NCI-H1417 (cell line): ENCODE data around the gene EGFR.

ENCODE experiments used
- DNase-seq, 3 experiments: peaks; one replicate each; lab custom pipeline; 2025; lab: John Stamatoyannopoulos, UW

Gene EGFR

DNA sequence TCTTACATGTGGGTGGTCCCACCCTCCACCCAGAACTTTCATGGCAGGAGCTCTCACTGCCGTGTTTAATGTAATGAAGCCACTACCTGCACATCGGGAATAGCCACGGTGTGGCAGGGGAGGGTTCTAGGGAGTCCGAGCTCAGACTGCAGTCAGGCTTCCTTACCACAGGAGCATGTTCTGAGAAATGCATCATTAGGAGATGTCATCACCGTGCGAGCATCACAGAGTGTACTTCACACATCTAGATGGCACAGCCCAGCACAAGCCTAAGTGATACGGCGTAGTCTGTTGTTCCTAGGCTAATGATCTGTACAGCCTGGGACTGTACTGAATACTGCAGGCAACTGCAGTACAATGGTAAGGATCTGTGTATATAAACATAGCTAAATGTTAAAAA lies 193.4 kb downstream of the EGFR start:
- DNase-seq = no peak

DNA sequence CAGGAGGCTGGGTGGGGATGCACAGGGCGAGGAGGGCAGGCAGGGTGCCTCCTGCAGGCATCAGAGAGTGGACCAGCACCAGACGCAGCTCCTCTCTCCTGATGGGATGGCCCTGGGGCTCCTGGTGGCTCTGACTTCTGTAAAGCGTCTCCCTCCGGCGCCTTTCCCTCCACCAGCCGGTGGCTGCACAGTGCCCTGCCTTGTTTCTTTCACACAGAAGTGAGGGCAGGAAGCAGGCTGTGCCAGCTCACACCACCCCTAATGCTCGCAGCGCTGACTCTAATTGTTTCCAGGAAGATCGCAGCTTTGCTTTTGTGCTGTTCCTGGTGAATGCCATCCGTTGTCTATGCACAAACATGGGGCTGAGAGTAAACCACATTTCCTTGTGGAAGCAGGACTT lies 194.0 kb downstream of the EGFR start:
- DNase-seq = no peak

DNA sequence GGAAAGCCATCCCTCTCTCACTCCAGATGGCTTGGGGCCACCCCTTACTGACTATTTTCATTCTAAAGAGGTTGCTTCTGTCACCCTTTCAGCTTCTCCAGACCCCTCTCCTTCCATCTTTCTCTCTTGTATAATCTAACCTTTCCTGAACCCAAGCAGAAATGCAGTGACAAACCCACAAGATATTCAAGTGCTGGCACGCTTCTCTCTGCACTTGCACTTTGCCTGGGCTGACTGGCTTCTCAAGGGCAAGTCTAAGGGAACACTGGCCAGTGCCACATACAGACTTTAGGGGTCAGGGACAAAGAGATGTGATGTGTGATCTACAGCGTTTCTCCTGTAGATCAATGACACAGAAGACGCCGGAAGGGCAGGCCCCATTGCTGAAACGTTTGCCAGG lies 195.9 kb downstream of the EGFR start:
- no peak for DNase-seq

DNA sequence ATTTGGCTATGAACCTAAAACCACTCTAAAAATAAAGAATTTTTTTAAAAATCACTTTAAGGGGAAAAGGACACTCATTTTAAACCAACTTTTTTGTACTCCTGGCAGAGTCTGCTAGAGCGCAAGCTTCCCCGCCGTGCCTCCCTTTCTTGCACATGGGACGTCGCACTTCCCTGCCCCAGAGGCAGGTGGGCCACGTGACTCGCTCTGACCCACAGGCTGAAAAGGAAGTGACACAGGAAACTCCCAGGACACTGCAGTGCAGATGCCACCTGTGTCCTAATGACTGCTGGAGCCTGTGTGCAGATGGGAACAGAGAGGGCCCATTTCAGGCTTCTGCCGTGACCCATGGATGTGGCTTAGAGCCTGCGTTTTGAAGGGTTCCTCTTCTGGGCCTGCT lies 204.2 kb downstream of the EGFR start:
- no peak for DNase-seq

DNA sequence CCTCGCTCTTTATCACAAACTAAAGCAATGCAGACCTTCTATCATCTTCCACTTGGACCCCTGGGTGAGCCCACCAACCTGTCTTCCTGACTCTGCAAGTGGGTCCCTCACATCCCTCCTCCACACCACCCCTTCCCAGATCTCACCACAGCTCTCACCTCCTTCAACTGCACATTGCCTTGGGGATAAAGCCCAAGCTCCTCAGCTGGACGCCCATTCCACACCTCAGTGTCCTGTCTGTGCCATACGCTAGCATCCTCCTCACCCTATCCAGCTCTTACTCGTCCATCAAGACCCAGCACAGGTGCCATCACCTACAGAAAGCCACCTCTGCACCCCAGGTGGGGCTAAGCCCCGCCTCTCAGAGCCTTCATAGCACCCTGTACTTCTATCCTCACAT lies 205.3 kb downstream of the EGFR start:
- no peak for DNase-seq

DNA sequence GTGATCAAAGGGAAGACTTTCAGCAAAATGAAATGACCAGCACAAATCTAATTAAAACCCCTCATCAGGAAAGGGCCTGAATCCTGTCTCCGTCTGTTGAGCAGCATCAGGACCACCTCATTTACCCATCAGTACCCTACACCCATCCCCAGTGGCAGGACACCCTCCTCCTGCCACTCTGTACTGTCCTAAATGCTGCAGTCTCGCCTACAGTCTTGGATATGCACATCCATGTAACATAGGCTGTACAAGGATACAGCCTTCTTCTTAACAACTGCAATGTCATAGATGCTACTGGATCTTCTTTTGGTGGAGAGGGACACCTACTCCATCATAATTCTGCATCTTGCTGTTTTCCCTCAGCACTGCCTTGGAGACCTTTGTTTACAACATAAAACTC lies 206.0 kb downstream of the EGFR start:
- DNase-seq = no peak

DNA sequence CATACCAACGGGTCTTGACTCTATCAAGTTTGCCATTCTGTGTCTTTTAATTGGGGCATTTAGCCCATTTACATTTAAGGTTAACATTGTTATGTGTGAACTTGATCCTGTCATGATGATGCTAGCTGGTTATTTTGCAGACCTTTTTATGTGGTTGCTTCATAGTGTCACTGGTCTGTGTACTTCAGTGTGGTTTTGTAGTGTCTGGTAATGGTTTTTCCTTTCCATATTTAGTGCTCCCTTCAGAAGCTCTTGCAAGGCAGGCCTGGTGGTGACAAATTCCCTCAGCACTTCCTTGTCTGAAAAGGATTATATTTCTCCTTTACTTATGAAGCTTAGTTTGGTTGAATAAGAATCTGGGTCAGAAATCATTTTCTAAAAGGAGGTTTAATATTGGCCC lies 211.2 kb downstream of the EGFR start:
- no peak for DNase-seq

DNA sequence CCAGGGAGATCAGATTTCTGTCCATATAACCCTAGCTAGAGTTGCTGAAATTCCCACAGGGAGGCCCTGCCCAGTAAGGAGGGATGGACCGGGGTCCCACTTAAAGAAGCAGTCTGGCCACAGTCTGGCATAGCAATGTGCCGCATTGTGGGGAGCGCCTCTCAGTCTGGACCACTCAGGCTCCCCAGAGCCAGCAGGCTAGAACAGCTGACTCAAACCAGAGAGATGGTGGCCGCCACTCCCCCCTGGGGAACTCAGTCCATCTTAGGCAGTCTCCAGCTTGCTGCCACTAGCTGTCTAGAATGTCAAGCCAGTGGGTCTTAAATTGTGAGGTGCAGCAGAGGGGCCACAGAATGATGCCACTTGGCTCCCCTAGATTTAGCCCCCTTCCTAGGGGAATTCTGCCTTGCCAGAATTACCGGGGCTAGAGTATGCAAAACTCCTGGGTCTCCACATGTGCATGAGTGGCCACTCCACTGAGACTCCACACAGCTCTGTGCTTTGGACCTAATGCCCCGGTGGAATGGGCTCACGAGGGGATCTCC lies 213.0 kb downstream of the EGFR start:
- DNase-seq = no peak

DNA sequence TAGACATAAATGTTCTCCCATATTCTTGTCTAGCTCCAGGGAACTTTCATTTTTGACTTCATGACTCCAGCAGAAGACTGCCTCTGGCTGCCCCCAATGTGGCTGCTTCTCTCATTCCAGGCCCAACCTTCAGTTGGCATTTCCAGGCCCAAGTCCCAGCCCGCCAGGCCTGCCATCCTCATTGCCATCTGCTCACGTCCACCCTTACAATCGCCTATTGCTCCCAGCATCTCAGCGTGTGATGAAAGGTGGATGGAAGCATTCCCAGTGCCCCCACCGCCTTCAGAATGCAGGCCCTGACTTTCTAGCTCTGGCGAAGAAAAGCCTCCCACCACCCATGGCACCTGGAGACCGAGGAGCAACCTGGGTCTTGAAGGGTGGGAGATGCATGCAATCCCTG lies 214.2 kb downstream of the EGFR start:
- no peak for DNase-seq

DNA sequence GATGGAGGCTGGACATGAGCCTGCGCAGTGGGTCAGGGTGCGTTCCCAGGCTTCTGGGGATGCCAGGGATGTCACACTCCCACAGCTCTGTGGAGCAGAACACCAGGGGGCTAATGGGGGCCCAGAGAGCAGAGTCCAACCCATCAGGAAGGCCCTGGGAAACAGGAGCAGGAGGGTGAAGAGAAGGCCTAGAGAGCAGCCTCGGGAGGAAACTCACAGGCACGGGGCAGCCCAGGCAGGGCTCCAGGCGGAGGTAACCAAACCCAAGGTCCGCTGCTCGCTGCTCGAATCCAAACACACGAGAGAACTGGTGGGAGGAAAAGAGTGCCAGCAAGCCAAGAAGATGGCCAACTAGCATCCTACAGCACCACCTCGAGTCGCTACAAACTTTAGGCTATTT lies 215.6 kb downstream of the EGFR start:
- no peak for DNase-seq

DNA sequence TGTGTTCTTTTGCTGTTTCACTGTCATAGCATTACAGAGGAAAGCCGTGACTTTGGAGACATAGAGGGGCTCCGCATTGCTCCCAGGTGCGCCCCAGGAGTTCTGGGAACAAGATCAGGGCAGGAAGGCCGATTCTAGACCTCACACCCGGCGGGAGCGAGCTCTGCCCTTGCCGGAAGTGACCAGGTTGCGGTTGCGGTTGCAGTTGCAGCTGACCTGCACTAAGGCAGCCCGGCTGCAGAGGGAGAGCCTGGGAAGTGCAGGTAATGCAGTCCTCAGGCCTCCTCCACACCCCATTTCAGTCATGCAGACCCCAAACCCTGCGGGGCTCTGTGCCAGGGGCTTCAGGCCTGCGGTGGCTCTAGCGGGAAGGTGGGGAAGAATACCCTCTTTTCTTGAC lies 216.3 kb downstream of the EGFR start:
- DNase-seq = no peak

DNA sequence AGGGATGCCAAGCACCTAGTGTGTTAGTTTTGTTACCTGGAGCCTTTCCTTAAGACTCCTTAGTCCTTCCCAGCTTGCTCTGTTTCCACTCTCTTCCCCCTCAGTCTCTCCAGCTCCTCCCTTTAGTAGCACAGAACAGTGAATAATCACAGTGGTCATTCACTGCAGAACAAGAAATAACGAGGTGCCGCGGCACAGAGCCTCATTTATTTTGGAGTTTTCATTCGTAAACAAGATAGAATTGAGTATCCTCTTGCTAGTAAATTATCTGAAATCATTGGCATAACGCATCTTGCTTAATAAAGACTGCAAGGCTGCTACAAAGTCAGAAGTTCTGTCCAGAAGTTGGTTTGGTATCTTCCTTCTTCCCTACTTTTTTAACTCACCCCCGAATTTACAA lies 217.0 kb downstream of the EGFR start:
- no peak for DNase-seq

DNA sequence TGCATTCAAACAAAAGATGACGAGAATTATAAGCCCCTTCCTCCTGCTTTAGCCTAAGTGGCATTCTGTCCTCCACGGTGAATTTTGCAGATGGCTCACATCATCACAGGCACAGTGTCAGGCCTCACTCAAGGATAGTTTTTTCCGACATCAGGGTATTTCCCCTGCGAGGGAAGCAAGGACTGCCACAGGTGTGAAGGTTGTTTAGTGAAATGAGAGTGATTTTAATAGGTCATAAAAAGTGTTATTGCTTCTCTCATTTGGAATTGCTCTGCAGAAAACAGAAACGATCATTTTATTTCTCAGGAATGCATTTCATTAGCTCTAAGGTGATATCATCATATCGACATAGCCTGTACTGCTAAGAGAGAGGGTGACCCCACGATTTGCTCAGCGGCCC lies 217.7 kb downstream of the EGFR start:
- no peak for DNase-seq

DNA sequence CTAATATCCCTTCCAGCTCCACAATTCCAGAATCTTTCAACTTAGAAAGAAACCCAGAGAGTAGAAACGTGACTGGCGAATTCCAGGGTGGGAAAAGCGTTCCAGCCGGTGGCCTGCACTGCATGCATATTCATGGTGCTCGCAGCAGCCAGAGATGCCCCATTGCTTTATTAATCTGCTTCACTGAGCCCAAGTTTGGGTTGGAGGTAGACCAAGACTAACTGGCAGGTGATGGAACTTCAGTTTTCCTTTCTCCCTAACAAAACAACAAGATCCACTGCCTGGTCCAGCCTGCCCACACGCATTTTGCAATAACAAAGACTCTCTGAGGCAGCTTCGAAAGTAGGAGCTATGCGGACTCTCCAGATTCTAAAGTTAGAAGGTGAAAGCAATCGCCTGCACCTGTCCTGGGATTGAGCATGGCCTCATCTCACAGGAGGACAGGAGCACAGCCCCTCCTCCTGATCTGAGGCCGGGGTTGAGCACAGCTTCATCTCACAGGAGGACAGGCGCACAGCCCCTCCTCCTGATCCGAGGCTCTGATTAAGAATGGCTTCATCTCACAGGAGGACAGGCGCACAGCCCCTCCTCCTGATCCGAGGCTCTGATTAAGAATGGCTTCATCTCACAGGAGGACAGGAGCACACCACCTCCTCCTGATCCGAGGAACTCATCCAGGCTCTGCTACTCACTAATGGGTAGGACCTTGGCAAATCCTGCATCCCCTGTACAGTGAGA lies 218.5 kb downstream of the EGFR start:
- no peak for DNase-seq

DNA sequence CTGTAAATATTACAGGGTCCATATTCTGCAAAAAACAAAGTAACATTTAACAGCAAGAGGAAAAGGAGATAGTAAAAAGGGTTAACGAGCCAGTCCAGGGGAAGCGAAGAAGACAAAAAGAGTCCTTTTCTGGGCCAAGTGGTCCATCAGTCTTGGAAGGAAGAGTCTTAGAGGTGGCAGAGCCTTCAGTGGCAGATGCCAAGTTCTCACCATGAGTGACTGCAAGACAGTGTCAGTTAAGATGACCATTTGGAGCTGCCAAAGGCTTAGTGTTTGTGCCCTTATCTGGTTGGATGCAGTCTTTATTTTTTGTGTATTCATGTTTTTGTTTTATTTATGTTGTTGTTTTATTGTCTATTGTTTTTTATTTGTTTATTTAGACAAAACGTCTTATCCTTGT lies 220.6 kb downstream of the EGFR start:
- no peak for DNase-seq

DNA sequence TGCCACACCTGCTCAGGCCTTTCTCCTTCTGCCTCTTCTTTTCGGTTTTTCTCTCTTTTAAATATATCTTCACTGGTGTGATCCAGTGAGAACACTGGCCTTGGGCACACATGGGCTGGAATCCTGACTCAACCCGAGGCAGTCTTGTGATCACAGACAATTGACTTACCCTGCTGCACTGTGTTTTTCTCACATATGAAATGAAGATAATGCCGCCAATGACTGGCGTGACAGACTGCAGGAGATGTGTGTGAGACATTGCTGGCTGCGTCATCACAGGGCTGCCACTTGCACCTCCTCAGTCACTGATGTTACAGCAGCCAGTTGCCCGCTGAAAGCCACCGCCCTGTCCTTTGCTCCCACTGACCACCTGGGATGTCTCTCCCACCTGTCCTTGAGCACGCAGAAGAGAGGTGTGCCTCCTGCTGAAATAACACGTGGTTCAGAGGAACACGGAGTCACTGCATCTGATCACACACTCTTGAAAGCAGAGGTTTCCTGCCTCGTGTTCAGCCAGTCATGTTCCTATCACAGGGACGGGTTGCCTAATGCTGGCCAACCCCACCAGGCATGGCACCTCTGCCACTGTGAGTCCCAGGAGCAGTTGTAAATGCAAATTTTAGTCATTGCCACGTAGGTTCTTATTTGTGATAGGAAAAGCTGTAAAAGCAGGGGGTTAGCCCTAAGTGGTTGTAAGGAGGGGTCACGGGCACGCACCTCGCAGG lies 221.8 kb downstream of the EGFR start:
- DNase-seq = no peak

DNA sequence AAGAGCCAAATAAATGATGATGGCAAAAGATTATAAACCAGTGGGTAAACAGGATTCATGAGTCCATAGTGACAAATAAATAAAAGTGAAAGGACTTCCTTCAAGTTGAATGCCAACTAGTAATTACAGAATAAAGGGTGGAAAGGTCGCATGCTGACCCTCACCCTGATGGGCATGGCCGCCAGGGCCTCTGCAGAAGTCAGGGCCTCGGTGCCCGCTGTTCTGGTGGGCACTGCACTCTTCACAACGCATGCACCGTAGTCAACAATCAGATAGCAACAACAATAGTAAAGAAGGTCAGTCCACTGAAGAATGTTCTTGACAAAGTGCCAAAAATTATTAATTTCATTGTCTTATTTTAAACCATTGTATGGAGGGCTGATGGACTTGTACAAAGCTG lies 223.1 kb downstream of the EGFR start:
- DNase-seq = no peak

DNA sequence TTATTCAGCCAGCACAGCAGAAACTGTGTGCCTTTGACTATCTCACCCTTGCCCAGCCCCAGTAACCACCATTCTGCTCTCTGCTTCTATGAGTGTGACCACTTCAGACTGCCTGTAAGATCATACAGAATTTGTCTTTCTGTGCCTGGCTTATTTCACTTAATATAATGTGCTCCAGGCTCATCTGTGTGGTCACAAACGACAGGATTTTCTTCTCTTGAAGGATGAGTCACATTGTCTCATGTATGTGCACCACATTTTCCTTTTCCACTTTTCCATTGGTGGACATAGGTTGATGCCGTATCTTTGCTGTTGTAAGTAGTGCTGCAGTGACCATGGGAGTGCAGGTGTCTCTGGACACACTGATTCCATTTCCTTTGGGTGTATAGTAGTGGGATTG lies 223.8 kb downstream of the EGFR start:
- DNase-seq = no peak

DNA sequence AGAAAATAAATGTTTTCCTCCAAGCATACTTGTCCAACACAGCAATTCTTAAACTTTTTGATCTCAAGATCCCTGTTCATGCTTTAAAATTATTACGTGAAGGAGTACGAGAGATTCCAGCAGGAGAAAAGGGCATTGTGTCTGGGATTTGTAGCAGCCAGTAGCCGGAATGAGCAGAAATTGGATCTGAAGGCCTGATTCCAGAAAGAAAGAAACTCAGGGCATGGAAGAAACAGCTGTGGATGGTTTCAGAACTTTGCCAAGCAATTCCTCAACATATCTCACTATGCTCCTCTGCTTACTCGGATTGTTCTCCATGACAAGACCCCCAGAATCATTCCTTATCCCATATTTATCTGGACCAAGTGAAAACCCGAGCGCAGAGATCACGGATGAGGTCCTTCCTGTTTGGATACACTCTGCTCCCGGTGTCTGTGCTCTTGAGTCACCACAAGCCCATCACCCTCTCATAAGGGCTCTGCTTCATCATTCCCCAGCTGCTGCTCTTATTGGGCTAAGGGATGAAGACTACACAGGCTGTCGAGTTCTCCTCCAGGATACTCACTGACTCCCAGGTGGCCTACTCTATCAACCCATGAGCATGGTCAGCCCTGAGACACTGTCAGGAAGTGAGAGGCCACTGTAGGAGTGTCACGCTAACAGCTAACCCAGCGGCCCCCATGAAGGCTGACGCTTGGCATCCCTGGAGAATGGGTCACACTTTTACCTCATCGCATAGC lies 225.4 kb downstream of the EGFR start:
- no peak for DNase-seq

DNA sequence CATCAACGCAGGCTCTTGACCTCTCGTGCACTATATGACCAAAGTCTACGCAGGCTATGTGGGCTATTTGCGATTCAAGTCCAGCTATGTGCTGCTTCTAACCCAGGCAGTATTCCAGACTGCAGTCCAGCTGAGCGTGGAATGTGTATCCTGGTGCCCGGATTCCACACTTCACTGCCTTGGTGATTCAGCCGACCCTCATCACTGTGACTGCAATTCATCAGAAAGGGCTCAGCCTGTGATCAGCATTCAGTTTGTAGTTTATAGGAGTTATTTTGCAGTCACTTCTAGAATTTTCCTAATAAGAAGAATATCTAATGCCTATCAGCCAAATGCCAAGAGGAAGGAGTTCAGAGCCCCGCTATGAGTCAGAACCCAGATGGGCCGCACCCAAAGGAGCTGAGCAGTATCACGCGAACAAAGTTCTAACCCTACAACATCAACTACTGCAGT lies 226.5 kb downstream of the EGFR start:
- no peak for DNase-seq

DNA sequence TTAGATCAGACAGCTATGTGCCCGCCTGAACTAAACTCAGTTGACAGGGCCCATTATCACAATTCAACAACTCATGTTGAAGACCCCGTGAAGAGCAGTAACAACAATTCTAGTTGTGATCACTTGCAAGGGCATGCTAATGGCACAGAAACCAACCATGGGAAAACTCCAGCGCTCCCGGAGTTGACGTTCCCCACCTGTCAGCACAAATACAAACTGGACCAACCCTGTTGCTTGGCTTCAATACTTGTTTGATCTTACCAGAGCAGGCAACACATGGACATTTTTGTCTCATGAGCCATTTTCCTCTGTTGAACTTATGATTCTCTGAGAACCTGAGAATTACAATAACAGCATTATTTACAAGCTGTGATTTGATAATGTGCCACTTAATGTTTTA lies 227.4 kb downstream of the EGFR start:
- no peak for DNase-seq

DNA sequence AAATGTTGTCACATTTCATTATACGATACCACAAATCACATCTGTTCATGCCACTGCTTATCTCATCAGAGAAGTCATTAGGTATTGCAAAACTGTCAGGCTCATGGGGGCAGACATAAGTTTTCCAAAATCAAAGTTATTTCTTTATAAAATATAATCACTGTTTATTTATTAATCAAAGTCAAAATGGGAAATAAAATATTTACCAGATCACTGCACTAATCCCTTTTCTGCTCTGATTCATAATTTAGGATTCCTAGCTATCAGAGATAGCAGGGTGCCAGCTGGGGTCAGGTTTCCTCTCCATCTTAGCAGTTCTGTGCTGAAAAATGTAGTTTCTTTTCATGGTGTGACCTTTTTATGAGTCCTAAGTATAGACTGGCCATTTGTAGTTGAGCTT lies 228.6 kb downstream of the EGFR start:
- no peak for DNase-seq

DNA sequence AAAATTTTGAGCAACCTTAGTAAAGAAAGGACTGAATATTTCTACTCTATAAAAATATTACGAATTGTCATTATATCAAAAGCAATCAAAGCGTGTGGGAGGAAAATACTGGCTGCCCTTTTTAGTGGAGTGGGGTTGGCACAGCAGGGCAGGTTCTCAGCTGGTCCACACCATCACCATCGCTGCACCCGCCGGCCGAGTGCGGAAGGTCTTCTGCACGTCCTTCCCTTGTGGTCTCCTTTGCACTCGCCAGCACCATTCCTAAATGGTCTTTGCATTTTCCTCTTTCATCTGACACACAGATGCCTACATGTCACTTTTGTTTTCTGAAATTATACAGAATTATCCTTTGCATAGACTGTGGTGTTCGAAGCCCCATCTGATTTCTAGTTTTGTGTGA lies 229.7 kb downstream of the EGFR start:
- DNase-seq = no peak
